GM19468 (cell line): ENCODE measurements around the gene P2RX6.
"Not testable (repeated sequence)": the region's sequence is repeated elsewhere in the genome, so short reads cannot be mapped to it uniquely, and the experiment has no call there.

ENCODE experiments used
- ATAC-seq: cut with Tn5 transposase; IDR thresholded peaks from one replicate; pipeline ENCODE4 v1.9.1; 2021; ENCODE audit warnings: mild to moderate bottlenecking, moderate library complexity, moderate number of reproducible peaks; ENCODE audit not compliant: unreplicated experiment; ENCODE audit errors: extremely low read depth

P2RX6 gene

DNA sequence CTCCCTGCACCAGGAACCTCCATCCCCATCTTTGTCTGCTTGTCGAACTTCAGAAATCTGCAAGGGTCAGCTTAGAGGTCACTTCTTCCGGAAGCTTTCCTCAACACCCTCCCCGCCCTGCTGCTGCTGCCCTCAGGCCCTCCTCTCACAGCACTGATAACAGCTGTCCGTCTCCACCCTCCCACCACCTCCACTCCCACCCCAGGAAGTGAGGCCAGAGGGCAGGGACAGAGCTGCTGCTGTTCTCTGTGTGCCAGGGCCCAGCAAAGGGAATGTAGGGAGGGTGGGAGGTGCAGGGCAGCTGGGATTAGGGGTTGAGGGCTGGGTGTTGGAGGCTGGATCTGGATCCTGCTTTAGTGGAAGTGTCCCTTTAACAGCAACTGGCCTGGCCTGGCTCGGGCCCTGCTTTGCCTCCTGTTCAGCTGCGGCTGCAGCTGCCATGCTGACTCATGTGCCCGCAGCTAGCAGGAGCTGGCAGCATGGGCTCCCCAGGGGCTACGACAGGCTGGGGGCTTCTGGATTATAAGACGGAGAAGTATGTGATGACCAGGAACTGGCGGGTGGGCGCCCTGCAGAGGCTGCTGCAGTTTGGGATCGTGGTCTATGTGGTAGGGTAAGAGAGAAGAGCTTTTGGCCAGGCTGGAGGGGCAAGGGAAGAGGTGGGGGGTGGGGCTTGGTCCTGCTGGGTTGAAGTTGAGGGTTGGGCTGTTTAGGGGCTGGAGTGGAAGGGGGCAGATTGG lies at the start of gene P2RX6:
Gene P2RX6, plus strand, starts transcription at position 440 of the 740 bp plus-strand sequence. Its CDS starts 10 bp downstream, at position 450.
- ATAC-seq = no peak

DNA sequence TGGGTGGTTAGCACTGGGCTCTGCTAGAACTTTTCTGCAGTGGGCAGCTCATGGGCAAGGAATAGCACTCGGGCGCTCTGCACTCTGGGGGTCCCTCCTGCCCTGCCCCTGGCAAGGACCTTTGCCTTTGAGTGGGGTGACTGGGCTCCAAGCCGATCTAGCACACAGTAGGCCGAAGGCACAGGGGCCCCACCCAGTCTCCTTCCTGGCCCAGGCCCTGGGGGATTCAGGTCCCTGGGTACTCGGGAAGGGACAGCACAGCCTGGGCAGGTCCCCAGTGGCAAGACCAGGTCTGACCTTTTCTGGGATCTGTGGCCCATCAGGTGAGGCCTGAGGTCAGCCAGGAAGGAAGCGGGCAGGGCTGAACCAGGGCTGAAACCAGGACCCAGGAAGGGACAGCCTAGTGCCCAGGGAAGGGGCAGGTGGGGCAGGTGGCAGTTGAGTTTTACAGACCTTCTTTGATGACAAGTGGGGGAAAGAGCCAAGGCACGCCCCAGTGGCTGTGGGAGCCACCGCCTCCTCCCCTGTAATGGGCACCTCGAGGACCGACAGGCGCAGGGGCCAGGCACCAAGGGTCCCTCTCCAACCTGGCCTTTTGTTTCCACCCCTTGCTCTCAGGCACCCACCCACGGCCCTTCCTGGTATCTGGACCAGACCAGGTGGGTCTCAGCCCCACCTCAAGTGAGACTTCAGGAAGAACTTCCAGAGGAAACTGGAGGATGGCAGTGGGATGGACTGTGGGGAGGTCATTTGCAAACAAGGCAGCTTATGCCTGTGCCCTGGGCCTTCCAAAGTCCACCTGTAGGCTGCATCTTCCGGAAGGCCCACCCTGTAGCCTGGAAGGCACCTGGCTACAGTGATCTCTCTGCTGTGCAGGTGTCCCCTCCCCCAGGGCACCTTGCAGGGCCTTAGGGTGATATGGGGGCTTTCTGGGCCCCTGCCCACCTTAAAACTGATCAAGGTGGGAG lies 48.8 kb upstream of the P2RX6 start:
- ATAC-seq = no peak

DNA sequence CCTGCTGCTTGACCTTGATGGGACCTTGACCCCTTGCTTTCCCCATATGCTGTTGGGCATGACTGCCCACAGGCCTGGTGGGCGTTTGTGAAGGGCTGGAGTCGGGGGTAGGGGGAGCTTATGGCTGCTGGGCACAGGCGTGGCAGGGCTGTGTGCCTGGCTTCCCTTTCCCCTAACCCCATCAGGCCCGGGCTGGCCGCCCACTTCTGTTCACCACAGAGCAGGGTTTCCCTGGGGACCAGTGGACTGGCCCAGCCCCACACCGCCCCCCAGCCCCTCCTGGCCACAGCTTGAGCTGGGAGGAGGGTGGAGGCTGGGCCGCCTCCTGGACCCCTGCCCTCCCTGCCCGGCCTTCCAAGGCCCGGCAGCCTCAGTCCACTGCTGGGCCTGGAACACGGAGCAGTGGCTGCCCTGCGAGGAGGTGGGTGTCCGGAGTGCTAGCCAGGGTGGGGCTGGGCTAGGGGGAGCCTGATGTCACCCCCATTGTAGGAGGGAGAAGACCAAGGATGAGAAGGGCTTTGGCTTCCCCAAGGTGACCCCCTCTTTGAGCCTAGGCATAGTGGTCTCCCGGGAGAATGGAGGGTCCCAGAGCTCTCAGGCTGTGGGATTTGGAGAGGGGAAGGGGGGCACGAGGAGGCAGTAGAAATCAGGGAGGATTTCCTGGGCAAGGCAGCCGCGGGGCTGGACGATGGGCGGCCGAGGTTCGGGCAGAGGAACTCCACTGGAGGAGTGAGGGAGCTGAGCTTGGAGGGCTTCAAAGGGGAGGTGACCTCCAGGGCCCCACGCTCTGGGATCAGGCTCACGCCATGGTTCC lies 47.9 kb upstream of the P2RX6 start, which contains the start of gene AIFM3:
Gene AIFM3, plus strand, starts transcription at position 373 of the 814 bp plus-strand sequence. CDS start 690 bp downstream, outside the sequence.
- no peak for ATAC-seq

DNA sequence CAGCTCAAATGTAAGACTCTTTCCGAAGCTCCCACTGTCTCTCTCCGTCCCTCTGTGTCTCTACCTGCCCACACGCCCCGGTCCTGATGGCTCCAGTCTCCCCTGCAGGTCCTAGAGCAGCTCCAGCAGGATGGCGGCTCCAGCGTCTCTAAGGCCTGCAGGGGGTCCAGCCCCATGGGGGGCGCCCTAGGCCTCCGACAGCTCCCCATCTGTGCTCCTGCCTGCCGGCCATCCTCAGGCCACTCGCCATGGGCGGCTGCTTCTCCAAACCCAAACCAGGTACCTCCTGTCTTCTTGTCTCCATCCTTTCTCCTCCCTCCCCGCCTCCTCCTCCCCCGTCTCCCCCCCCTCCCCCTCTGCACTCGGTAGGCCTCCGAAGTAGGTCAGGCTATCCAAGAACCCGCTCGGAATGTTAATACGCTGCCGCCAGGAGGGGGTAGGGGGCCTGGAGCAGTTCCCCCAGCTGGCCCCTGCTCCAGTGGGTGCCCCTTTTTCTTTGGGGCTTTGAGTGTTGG lies 47.2 kb upstream of the P2RX6 start:
- no peak for ATAC-seq

DNA sequence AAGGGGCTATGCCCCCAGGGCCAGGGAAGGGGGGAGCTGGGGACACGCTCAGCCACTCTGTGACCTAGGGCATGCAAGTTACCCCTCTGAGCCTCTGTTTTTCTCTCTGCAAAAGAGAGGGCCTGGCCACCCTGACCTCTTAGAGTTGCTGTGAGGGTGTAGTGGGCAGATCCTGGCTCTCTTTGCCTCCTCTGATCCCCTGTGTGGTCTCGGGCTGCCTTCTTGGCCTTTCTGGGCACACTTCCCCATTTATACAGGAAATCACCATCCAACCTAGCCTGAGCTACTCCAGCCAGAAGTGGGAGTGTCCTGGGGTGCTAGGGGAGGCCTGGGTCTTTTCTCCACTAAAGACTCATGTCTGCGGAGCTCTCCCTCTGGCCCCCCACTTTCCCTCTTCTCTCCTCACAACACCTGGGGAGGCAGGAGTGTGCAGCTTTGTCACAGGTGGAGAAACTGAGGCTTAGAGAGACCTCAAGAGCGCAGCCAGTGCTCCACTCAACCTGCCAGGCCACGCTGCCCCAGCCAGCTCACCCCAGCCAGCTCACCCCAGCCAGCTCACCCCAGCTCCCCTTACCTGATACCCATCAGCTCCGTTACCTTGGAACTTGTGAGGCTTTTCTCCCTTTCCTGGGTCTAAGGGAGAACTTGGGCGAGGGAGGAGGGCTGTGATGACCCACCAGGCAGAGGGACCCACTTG lies 46.5 kb upstream of the P2RX6 start:
- no peak for ATAC-seq

DNA sequence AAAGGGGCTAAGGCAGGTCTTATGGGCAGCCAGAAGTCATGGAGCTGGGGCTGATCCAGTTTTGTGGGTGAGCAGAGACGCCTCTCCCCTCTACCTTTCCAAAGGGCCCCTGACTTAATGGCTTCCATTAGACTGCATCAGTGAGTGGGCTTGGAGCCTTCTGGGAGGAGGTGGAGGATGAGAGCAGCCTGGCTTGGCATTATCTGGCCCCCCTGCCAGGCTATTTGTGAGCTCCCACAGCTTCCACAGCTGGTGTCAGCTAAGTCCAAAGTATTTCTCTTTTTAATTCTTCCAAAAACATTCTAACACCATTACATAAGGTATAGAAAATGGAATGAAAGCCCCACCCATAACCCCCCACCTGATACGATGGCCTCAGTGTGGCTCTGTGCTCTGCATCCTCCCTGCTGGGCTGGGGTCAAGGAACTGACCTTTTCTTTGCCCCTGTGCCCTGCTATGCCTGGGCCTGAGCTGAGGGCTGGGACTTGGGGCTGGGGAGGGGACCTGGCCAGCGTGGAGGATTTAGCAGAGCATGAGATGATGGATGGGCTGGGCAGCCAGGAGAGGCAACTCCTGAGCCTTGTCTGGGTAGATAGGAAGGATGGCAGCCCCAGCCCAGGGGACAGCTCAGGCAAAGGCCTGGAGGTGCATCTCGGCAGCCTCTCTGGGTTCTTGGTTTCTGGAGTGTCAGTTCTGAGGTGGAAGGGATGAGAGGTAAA lies 43.9 kb upstream of the P2RX6 start:
- ATAC-seq = no peak

DNA sequence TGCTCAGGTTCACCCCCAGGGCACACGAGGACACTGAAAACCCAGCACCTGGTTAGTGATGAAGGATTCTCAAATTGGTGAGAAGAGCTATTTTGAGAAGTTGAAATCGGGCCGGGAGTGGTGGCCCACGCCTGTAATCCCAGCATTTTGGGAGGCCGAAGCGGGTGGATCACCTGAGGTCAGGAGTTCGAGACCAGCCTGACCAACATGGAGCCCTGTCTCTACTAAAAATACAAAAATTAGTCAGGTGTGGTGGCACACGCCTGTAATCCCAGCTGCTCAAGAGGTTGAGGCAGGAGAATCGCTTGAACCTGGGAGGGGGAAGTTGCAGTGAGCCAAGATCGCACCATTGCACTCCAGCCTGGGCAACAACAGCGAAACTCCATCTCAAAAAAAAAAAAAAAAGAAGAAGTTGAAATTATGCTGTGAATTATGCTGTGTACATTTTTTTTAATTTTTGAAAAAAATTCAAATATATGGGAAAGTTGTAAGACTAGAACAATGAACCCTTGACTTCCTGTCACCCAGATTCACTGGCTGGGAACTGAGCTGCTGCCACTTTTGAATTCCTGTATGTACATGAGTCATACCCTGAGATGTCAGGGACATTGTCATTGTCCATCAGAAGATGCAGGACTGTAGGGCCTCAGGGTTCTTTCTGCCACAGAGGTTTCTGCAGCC lies 42.8 kb upstream of the P2RX6 start:
- not testable (repeated sequence) for ATAC-seq

DNA sequence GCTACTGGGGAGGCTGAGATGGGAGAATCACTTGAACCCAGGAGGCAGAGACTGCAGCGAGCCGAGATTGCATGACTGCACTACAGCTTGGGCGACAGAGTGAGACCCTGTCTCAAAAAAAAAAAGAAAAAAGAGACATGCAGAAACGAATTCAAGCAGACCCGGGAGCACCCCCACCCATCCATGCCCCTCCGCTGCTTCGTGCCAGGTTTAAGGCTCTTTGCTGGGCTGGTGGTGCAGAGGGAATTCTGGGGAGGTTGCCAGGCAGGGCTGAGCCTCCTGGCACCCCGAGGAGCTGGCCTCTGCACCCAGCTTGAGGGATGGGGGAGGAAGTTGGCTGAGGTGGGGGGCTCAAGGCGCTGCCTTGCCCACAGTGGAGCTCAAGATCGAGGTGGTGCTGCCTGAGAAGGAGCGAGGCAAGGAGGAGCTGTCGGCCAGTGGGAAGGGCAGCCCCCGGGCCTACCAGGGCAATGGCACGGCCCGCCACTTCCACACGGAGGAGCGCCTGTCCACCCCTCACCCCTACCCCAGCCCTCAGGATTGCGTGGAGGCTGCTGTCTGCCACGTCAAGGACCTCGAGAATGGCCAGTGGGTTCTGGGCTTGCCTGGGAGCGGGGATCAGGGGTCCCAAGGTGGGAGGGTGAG lies 41.9 kb upstream of the P2RX6 start:
- ATAC-seq = no peak

DNA sequence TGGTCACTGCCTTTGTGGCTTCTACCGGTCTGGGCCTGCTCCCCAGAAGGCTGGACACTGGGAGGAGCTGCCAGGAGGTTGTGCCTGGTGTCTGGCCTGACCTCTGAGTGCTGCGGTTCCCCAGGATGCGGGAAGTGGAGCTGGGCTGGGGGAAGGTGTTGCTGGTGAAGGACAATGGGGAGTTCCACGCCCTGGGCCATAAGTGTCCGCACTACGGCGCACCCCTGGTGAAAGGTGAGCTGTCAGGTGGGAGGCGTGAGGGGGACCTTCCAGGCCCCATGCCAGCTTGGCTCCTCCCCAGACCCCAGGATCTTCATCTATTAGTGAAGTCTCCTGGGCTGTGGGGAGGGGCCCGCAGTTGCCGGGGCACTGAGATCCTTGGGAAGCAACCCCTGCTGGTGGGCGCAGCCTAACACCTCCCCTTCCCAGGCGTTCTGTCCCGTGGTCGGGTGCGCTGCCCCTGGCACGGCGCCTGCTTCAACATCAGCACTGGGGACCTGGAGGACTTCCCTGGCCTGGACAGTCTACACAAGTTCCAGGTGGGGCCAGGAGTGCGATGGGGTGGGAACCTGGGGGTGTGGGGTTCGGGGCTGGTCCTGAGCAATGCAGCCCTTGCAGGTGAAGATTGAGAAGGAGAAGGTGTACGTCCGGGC lies 41.2 kb upstream of the P2RX6 start:
- no peak for ATAC-seq

DNA sequence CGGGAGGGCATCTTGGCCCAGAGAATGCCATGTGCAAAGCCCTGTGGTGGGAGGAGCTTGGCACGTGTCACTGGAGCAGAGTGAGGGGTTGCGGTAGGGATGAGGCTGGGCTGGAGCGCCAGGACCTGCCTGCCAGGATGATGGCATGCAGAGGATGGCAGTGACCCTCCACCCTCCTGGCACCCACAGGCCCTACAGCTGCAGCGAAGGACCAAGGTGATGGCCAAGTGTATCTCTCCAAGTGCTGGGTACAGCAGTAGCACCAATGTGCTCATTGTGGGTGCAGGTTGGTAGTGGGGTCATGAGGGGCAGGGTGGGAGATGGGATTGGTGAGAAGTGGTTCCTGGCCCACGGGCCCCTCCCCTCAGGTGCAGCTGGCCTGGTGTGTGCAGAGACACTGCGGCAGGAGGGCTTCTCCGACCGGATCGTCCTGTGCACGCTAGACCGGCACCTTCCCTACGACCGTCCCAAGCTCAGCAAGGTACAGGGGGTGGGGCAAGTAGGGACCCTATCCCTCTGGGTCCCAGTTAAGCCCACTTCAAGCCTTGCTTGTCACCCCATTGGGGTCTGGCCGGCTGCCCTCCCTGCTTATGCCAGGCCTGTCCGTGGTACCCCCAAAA lies 40.5 kb upstream of the P2RX6 start:
- ATAC-seq = no peak

DNA sequence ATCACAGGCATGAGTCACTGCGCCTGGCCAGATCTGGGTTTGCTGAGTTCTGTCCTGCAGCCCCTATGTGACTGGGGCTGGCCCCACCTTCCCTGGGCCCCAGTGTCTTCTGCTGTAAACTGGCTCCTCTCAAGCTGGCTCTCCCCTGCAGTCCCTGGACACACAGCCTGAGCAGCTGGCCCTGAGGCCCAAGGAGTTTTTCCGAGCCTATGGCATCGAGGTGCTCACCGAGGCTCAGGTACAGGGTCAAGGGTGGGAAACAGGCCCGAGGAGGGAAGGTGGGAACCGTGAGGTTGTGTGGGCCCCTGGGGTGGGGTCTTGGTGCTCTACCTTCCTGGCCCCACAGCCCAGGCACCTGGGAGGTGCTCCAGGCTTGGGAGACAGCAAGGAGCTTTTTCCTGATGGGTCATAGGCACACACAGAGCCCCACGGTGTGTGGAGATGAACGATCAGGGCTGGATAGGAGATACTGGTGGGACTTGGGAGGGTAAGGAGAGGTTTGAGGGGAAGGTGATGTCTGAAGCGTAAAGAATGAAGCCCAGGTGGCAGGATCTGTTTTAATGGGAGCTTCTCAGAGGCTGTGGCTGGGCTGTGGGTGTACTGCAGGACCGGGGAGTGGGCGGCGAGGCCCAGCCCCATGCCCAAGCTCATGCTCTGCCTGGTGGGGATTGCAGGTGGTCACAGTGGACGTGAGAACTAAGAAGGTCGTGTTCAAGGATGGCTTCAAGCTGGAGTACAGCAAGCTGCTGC lies 39.2 kb upstream of the P2RX6 start:
- no peak for ATAC-seq

DNA sequence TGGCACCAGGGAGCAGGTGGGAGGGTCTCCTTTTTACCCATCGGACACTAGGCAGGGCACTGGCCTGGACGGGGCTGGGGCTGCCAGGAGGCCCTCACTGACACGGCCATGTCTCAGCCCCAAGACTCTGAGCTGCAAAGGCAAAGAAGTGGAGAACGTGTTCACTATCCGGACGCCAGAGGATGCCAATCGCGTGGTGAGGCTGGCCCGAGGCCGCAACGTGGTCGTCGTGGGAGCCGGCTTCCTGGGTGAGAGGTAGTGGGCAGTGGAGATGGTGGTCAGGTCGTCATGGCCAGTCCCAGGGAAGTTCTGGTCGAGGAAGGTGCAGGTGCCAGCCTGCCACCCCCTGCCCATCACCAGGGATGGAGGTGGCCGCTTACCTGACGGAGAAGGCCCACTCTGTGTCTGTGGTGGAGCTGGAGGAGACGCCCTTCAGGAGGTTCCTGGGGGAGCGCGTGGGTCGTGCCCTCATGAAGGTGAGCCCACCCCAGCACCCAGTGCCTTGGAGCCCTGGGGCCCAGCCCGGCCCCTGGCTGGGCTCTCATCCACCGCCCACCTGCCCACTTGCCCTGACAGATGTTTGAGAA lies 38.6 kb upstream of the P2RX6 start:
- no peak for ATAC-seq

DNA sequence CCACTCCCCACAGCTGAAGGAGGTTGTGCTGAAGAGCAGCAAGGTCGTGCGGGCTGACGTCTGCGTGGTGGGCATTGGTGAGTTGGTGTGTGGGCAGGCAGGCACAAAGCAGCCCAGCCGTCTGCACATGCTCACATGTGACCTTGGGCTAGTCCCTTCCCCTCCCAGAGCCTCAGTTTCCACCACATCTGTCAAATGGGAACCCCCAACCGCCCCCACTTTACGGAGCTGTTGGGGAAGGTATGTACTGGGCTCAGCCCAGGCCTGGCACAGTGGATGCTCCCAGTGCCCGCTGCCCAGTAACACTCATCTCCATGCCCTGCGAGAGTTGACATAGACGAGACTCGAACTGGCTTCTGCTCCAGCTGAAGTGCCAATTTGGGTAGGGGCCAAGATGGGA lies 37.9 kb upstream of the P2RX6 start:
- no peak for ATAC-seq

DNA sequence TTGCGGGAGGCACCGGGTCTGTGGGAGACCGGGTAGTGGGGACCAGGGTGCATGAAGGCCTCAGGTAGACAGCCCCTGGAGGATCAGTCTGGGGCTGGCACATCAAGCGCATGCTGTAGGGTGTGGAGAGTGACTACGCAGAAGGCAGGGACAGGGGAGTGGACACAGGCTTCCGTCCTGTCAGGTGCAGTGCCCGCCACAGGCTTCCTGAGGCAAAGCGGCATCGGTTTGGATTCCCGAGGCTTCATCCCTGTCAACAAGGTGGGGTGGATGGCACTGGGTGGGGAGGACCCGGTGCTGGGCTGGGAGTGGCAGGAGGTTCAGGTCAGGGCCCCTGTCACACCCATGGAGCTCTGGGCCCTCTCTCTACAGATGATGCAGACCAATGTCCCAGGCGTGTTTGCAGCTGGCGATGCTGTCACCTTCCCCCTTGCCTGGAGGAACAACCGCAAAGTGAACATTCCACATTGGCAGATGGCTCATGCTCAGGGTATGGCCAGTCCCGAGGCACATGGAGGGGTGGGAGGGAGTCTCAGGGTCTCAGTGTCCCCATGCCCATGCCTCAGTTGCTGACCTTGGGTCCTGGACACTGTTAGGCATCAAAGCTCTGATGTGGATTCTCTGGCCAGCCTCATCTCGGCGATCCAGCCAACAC lies 37.3 kb upstream of the P2RX6 start:
- no peak for ATAC-seq

DNA sequence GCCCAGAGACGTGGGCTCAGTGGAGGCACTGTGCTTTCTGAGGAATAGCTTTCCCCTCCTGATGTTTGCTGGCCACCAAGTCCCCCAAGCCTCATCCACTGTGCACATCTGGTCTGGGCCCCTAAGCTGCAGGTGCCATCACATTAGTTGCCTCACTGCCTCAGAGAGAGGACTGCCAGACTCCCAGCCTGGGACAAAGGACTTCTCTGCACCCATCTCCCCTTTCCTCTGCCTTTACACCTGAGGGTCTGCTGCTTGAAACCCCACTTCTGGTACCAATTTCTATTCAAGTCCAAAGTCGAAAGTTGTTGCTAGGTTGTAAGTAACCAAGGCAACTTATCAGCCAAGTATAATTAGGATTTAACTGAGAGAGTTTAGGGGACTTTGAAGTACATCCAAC lies 36.5 kb upstream of the P2RX6 start:
- no peak for ATAC-seq
